Ectodermal cell (in vitro differentiated cells): ENCODE data around the gene MRPL42.

Experiments used
- H3K27ac ChIP-seq: 2 replicates; pipeline ENCODE4 v1.7.0; 2013; ENCODE audit warnings: mild to moderate bottlenecking, low read depth, low read length; ENCODE audit not compliant: insufficient read depth, poor library complexity, severe bottlenecking
- H3K27me3 ChIP-seq: 2 replicates; pipeline ENCODE4 v1.7.0; 2013; ENCODE audit warnings: mild to moderate bottlenecking, low read length; ENCODE audit not compliant: insufficient read depth, control insufficient read depth, poor library complexity, severe bottlenecking
- H3K36me3 ChIP-seq: one replicate; pipeline ENCODE4 v1.7.0; 2013; ENCODE audit warnings: low read length; ENCODE audit not compliant: control insufficient read depth, insufficient read depth
- H3K4me1 ChIP-seq: one replicate; pipeline ENCODE4 v1.7.0; 2013; ENCODE audit warnings: low read length; ENCODE audit not compliant: control insufficient read depth, insufficient read depth
- H3K4me3 ChIP-seq: 2 replicates; pipeline ENCODE4 v1.7.0; 2013; ENCODE audit warnings: low read depth, low read length, control low read depth; ENCODE audit not compliant: insufficient read depth
- H3K9me3 ChIP-seq: 2 replicates; pipeline ENCODE4 v1.7.0; 2013; ENCODE audit warnings: mild to moderate bottlenecking, low read length, moderate library complexity; ENCODE audit not compliant: control insufficient read depth
- WGBS, 2 experiments: methylation state at CpG; one replicate each; pipeline ENCODE4 v1.1.7; 2013; ENCODE audit warnings: missing lambda C conversion rate in 2 of 2; 5-methylcytosine and 5-hydroxymethylcytosine counted together

MRPL42 gene

GRCh38 chr12:93520454-93520853, 53.1 kb downstream of the MRPL42 start:
- Histone ChIP-seq H3K27me3 (no peaks in the 10 kb centered on the region), H3K4me1 (no peaks in the 10 kb centered on the region), H3K4me3 (no peak overlapping the region), H3K36me3 (no peaks in the 10 kb centered on the region), H3K27ac (no peak overlapping the region), H3K9me3 (no peaks in the 10 kb centered on the region)
- 67 to 83% methylated on average over 1 to 2 of the region's 2 CpGs for WGBS, 2 experiments

DNA sequence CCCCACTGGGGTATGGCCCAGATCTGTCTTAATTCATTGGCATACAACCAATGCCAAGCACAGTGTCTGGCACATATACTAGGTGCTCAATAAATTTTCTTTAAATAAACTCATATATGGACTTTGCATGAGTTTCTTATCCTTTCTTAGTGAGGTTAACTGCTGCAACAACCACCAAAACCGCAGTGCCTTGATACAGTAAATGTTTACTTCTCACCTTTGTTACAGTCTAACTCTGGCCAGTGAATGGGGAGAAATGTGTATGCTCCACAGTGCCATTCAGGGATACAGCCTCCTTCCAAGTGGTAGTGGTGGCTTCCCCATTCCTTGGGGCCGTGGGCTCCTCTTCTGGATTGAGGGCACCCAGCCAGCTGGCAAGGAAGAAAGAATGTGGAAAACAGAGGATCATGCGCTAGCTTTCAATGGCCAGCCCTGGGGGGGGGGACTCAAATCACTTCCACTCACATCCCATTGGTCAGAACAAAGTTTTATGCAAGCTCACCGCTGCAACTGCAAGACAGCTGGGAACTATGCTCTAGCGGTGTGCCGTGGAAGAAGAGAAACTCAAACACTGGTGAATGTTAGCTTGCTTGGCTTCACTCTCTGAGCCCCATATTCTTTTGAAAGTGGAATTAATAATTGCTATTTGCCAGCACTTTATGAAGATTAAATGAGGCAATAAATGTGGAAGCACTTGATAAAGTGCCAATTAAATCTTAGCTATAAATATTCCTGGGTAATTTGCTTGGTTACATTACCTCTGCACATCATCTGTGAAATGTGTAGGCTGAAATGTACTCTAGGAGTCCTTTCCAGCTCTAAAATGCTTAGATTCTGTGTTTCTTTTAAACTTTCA, 54.1 kb downstream of the MRPL42 start:
- no peak overlapping the region for H3K4me3 ChIP-seq
- H3K27ac ChIP-seq, result no peak overlapping the region
- WGBS, 2 experiments, result 70 to 71% methylated on average over 6 of the region's 6 CpGs
- no peaks in the 10 kb centered on the region for H3K27me3 ChIP-seq
- no peaks in the 10 kb centered on the region for H3K9me3 ChIP-seq
- no peaks in the 10 kb centered on the region for H3K36me3 ChIP-seq
- no peaks in the 10 kb centered on the region for H3K4me1 ChIP-seq

GRCh38 chr12:93524386-93525133, 57.2 kb downstream of the MRPL42 start:
- Histone ChIP-seq H3K27ac (no peak overlapping the region), H3K27me3 (no peaks in the 10 kb centered on the region), H3K9me3 (no peaks in the 10 kb centered on the region), H3K4me3 (no peak overlapping the region), H3K36me3 (no peaks in the 10 kb centered on the region), H3K4me1 (no peaks in the 10 kb centered on the region)
- WGBS, 2 experiments, result 84 to 87% methylated on average over 10 of the region's 10 CpGs

- Histone ChIP-seq H3K4me3 (no peak overlapping the region), H3K4me1 (no peaks in the 10 kb centered on the region), H3K9me3 (no peaks in the 10 kb centered on the region), H3K27me3 (no peaks in the 10 kb centered on the region), H3K36me3 (no peaks in the 10 kb centered on the region), H3K27ac (no peak overlapping the region)
- 75 to 76% methylated on average over 4 of the region's 4 CpGs for WGBS, 2 experiments
Measured at GRCh38 chr12:93526786-93527428, 59.6 kb downstream of the MRPL42 start.

GRCh38 chr12:93530358-93530757, 63.0 kb downstream of the MRPL42 start:
- no peak overlapping the region for H3K27ac ChIP-seq
- H3K4me3 ChIP-seq, result no peak overlapping the region
- H3K9me3 ChIP-seq, result no peaks in the 10 kb centered on the region
- WGBS, 2 experiments, result 97 to 98% methylated on average over 5 of the region's 5 CpGs
- no peaks in the 10 kb centered on the region for H3K27me3 ChIP-seq
- H3K36me3 ChIP-seq, result no peaks in the 10 kb centered on the region
- H3K4me1 ChIP-seq, result no peaks in the 10 kb centered on the region

DNA sequence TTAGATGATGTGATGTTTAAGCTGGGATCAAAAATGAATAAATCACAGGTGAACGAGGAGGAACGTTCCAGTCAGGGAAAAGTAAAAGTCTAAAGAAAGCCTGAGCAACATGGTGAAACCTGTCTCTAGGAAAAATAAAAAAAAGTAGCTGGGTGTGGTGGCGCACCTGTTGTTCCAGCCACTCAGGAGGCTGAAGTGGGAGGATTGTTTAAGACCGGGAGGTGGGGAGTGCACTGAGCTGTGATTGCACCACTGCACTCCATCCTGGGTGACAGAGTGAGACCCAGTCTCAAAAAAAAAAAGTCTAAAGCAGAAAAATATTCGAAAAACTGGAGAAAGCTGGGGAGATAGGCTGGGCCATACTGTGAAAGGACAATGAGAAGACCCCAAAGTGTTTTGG, 66.0 kb downstream of the MRPL42 start:
- WGBS, 2 experiments, result 92% methylated on average over 5 of the region's 5 CpGs
- no peak overlapping the region for H3K27ac ChIP-seq
- H3K9me3 ChIP-seq, result no peaks in the 10 kb centered on the region
- H3K4me3 ChIP-seq, result no peak overlapping the region
- no peaks in the 10 kb centered on the region for H3K27me3 ChIP-seq
- H3K4me1 ChIP-seq, result no peaks in the 10 kb centered on the region
- H3K36me3 ChIP-seq, result no peaks in the 10 kb centered on the region

GRCh38 chr12:93536111-93536765, 68.9 kb downstream of the MRPL42 start:
- Histone ChIP-seq H3K27me3 (no peaks in the 10 kb centered on the region), H3K4me3 (no peak overlapping the region), H3K4me1 (no peaks in the 10 kb centered on the region), H3K9me3 (no peaks in the 10 kb centered on the region), H3K36me3 (no peaks in the 10 kb centered on the region), H3K27ac (no peak overlapping the region)
- 84 to 93% methylated on average over 2 of the region's 2 CpGs for WGBS, 2 experiments

- H3K27ac ChIP-seq, result no peak overlapping the region
Measured at GRCh38 chr12:93536766-93537488, 69.6 kb downstream of the MRPL42 start.

GRCh38 chr12:93537769-93538168, 70.5 kb downstream of the MRPL42 start:
- no peaks in the 10 kb centered on the region for H3K4me1 ChIP-seq
- no peak overlapping the region for H3K4me3 ChIP-seq
- H3K27ac ChIP-seq, result no peak overlapping the region
- H3K36me3 ChIP-seq, result no peaks in the 10 kb centered on the region
- no peaks in the 10 kb centered on the region for H3K27me3 ChIP-seq
- WGBS, 2 experiments, result 86 to 95% methylated on average over 5 of the region's 5 CpGs
- H3K9me3 ChIP-seq, result no peaks in the 10 kb centered on the region

More at GRCh38 chr12:93536766-93537488, 69.6 kb downstream of the MRPL42 start:
- no peak overlapping the region for H3K4me3 ChIP-seq
- H3K9me3 ChIP-seq, result no peaks in the 10 kb centered on the region
- no peaks in the 10 kb centered on the region for H3K27me3 ChIP-seq
- 93 to 96% methylated on average over 4 to 5 of the region's 5 CpGs for WGBS, 2 experiments
- no peaks in the 10 kb centered on the region for H3K4me1 ChIP-seq
- H3K36me3 ChIP-seq, result no peaks in the 10 kb centered on the region
